ENCODE results near the gene DEK. TPM values are rescaled to one million over a fixed set of nuclear protein-coding genes. Genes with fewer than 3 reads are reported as not detected.

DEK gene
- total and polyA plus RNA-seq, 4 donors = 35.2 to 87.6 (median 56.6) TPM

GRCh38 chr6:18293076-18293904 is 29.0 kb upstream of the DEK start:
- Histone ChIP-seq H3K4me1 (ENCODE audit: control insufficient read depth in 5 of 5, insufficient read depth in 5 of 5, low read length in 5 of 5) (no peaks in the 10 kb centered on the region), H3K4me3 (no peak overlapping the region), H3K27ac (ENCODE audit: low read depth in 1 of 2, low read length in 1 of 2) (no peak overlapping the region), H3K27me3 (ENCODE audit: control insufficient read depth in 3 of 3, insufficient read depth in 3 of 3, low read length in 2 of 3) (no peaks in the 10 kb centered on the region), H3K9me3 (ENCODE audit: control insufficient read depth in 4 of 4, insufficient read depth in 3 of 4, low read length in 3 of 4) (peaks cover 0 to 1% (median 0%) of the 10 kb centered on the region in 4 donors), H3K36me3 (ENCODE audit: control insufficient read depth in 4 of 4, insufficient read depth in 4 of 4, low read length in 4 of 4) (no peaks in the 10 kb centered on the region), H3K9ac (ENCODE audit: insufficient read depth in 1 of 2, low read length in 2 of 2) (no peak overlapping the region)
- no peak for DNase-seq
- ATAC-seq (ENCODE audit: insufficient read depth, low FRiP score) = no peak
- TF ChIP-seq, protein P1, sequence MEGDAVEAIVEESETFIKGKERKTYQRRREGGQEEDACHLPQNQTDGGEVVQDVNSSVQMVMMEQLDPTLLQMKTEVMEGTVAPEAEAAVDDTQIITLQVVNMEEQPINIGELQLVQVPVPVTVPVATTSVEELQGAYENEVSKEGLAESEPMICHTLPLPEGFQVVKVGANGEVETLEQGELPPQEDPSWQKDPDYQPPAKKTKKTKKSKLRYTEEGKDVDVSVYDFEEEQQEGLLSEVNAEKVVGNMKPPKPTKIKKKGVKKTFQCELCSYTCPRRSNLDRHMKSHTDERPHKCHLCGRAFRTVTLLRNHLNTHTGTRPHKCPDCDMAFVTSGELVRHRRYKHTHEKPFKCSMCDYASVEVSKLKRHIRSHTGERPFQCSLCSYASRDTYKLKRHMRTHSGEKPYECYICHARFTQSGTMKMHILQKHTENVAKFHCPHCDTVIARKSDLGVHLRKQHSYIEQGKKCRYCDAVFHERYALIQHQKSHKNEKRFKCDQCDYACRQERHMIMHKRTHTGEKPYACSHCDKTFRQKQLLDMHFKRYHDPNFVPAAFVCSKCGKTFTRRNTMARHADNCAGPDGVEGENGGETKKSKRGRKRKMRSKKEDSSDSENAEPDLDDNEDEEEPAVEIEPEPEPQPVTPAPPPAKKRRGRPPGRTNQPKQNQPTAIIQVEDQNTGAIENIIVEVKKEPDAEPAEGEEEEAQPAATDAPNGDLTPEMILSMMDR (IDR thresholded peaks at IDR 0.05; ENCODE audit: control extremely low read depth, extremely low read depth) = no peak
- 66% methylated on average over 6 of the region's 6 CpGs for WGBS, 2 donors

GRCh38 chr6:18289283-18289682 is 25.0 kb upstream of the DEK start:
- Histone ChIP-seq H3K4me1 (ENCODE audit: control insufficient read depth in 5 of 5, insufficient read depth in 5 of 5, low read length in 5 of 5) (no peaks in the 10 kb centered on the region), H3K27ac (ENCODE audit: low read depth in 1 of 2, low read length in 1 of 2) (no peak overlapping the region), H3K4me3 (no peak overlapping the region), H3K9me3 (ENCODE audit: control insufficient read depth in 4 of 4, insufficient read depth in 3 of 4, low read length in 3 of 4) (peaks cover 0 to 1% (median 0%) of the 10 kb centered on the region in 4 donors), H3K27me3 (ENCODE audit: control insufficient read depth in 3 of 3, insufficient read depth in 3 of 3, low read length in 2 of 3) (no peaks in the 10 kb centered on the region), H3K36me3 (ENCODE audit: control insufficient read depth in 4 of 4, insufficient read depth in 4 of 4, low read length in 4 of 4) (no peaks in the 10 kb centered on the region), H3K9ac (ENCODE audit: insufficient read depth in 1 of 2, low read length in 2 of 2) (no peak overlapping the region)
- 70 to 82% methylated on average over 4 of the region's 4 CpGs for WGBS, 2 donors
- no peak for ATAC-seq (ENCODE audit: insufficient read depth, low FRiP score)
- TF ChIP-seq, protein P1 (IDR thresholded peaks at IDR 0.05; ENCODE audit: control extremely low read depth, extremely low read depth) = no peak
- no peak for DNase-seq

DNA sequence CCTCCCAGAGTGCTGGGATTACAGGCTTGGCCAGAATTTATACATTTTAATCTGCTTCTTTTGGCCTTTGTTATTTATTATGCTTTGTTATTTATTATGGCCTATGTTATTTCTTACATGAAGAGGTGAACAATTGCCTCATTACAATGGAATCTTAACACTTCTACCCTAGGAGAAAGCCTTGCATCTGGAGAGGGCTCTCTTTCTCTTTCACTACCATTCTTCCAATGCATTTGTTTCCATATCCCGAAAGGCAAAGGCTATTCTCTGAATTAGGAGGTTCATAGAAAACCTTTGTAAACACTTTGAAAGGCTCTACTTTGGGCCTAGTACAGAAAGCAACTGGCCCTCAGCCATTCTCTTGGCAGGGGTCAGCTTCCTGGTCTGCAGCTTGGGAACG is 19.9 kb upstream of the DEK start:
- TF ChIP-seq, protein P1 (IDR thresholded peaks at IDR 0.05; ENCODE audit: control extremely low read depth, extremely low read depth) = no peak
- Histone ChIP-seq H3K4me1 (ENCODE audit: control insufficient read depth in 5 of 5, insufficient read depth in 5 of 5, low read length in 5 of 5) (no peaks in the 10 kb centered on the region), H3K27ac (ENCODE audit: low read depth in 1 of 2, low read length in 1 of 2) (no peak overlapping the region), H3K9me3 (ENCODE audit: control insufficient read depth in 4 of 4, insufficient read depth in 3 of 4, low read length in 3 of 4) (no peaks in the 10 kb centered on the region), H3K9ac (ENCODE audit: insufficient read depth in 1 of 2, low read length in 2 of 2) (no peak overlapping the region), H3K4me3 (no peak overlapping the region), H3K27me3 (ENCODE audit: control insufficient read depth in 3 of 3, insufficient read depth in 3 of 3, low read length in 2 of 3) (peaks cover 0 to 10% (median 2%) of the 10 kb centered on the region in 3 donors), H3K36me3 (ENCODE audit: control insufficient read depth in 4 of 4, insufficient read depth in 4 of 4, low read length in 4 of 4) (no peaks in the 10 kb centered on the region)
- 69 to 83% methylated on average over 2 of the region's 2 CpGs for WGBS, 2 donors
- DNase-seq = no peak
- ATAC-seq (ENCODE audit: insufficient read depth, low FRiP score) = no peak

All from lung (tissue), 12 donors.